Neural progenitor cell (in vitro differentiated cells): ENCODE results near the gene TBCD. TPM values are rescaled to one million over a fixed set of nuclear protein-coding genes. Genes with fewer than 3 reads are reported as not detected.

Source experiments
- DNase-seq: peaks from one replicate; pipeline ENCODE4 v3.0.0-alpha.2; 2016; ENCODE audit warnings: low spot score
- H2AFZ ChIP-seq: fragments of 200-600 bp; sonication (generic); replicated peaks from 2 replicates; pipeline ENCODE4 v1.6.1; 2016; ENCODE audit warnings: antibody characterized with exemption
- H3F3A ChIP-seq: fragments of 200-600 bp; sonication (generic); 2 replicates; pipeline ENCODE4 v1.6.1; 2016; ENCODE audit warnings: antibody characterized with exemption, low read depth
- H3K27ac ChIP-seq: fragments of 200-600 bp; sonication (generic); 2 replicates; pipeline ENCODE4 v1.5.1; 2016; ENCODE audit warnings: mild to moderate bottlenecking
- H3K27me3 ChIP-seq: fragments of 200-600 bp; sonication (generic); 2 replicates; pipeline ENCODE4 v1.6.1; 2016; ENCODE audit warnings: mild to moderate bottlenecking, moderate library complexity
- H3K36me3 ChIP-seq: fragments of 200-600 bp; sonication (generic); 2 replicates; pipeline ENCODE4 v1.5.1; 2016
- H3K4me1 ChIP-seq: fragments of 200-600 bp; sonication (generic); 2 replicates; pipeline ENCODE4 v1.6.1; 2016; ENCODE audit warnings: mixed run types
- H3K4me2 ChIP-seq: fragments of 200-600 bp; sonication (generic); 2 replicates; pipeline ENCODE4 v1.6.1; 2016
- H3K4me3 ChIP-seq: fragments of 200-600 bp; sonication (generic); 2 replicates; pipeline ENCODE4 v1.5.1; 2016
- H3K79me2 ChIP-seq: fragments of 200-600 bp; sonication (generic); 2 replicates; pipeline ENCODE4 v1.6.1; 2016; ENCODE audit warnings: low read depth
- H3K9ac ChIP-seq: fragments of 200-600 bp; sonication (generic); 2 replicates; pipeline ENCODE4 v1.6.1; 2016
- H3K9me3 ChIP-seq: fragments of 200-600 bp; sonication (generic); 2 replicates; pipeline ENCODE4 v1.5.1; 2016; ENCODE audit warnings: low read depth
- H4K20me1 ChIP-seq: fragments of 200-600 bp; sonication (generic); 2 replicates; pipeline ENCODE4 v1.6.1; 2016; ENCODE audit warnings: low read depth
- H3K27ac Mint-ChIP-seq: 3 replicates; pipeline ENCODE4 v1.8.0; 2021; ENCODE audit warnings: mixed read lengths
- H3K27me3 Mint-ChIP-seq: 2 replicates; pipeline ENCODE4 v1.8.0; 2022; ENCODE audit warnings: low read depth, mild to moderate bottlenecking, inconsistent platforms, moderate library complexity, mixed read lengths; ENCODE audit not compliant: insufficient read depth
- H3K36me3 Mint-ChIP-seq: 3 replicates; pipeline ENCODE4 v1.8.0; 2021; ENCODE audit warnings: mixed read lengths
- H3K4me1 Mint-ChIP-seq: 3 replicates; pipeline ENCODE4 v1.8.0; 2021; ENCODE audit warnings: mixed read lengths
- H3K4me3 Mint-ChIP-seq: 3 replicates; pipeline ENCODE4 v1.8.0; 2021; ENCODE audit warnings: mild to moderate bottlenecking, moderate library complexity, mixed read lengths
- H3K9me3 Mint-ChIP-seq: 3 replicates; pipeline ENCODE4 v1.8.0; 2020; ENCODE audit warnings: mixed read lengths
- CTCF ChIP-seq: fragments of 200-600 bp; sonication (generic); IDR thresholded peaks from 2 replicates; pipeline ENCODE4 v1.5.1; 2017; ENCODE audit warnings: antibody characterized with exemption, mild to moderate bottlenecking
- EZH2 ChIP-seq: fragments of 200-600 bp; sonication (generic); IDR thresholded peaks from 2 replicates; pipeline ENCODE4 v1.6.1; 2017; ENCODE audit warnings: antibody characterized with exemption, mild to moderate bottlenecking, moderate library complexity
- EZH2phosphoT487 ChIP-seq: fragments of 200-600 bp; sonication (generic); IDR thresholded peaks from 2 replicates; pipeline ENCODE4 v1.6.1; 2017; ENCODE audit warnings: antibody characterized with exemption
- total RNA-seq: library from RNA; depleted of rRNA; stranded (reverse); fragments of >200 nt; gene quantifications from 2 replicates; pipeline ENCODE4 v1.2.3, GENCODE V29; 2015; ENCODE audit warnings: low replicate concordance

Gene TBCD
- total RNA-seq, 1 donor from 2014 or later, result 76.4 TPM

GRCh38 chr17:82751171-82751570 lies 694 bp upstream of the TBCD start:
- H4K20me1 ChIP-seq, result peaks cover 35% of the 10 kb centered on the region
- DNase-seq, result no peak
- peaks cover 5% of the 10 kb centered on the region for H3K36me3 Mint-ChIP-seq
- H3K4me3 Mint-ChIP-seq, result peak overlapping the region; percentile 77
- H3K9me3 Mint-ChIP-seq, result peaks cover 11% of the 10 kb centered on the region
- no peak overlapping the region for H2AFZ ChIP-seq
- H3K36me3 ChIP-seq, result no peaks in the 10 kb centered on the region
- peaks cover 28% of the 10 kb centered on the region for H3K4me1 ChIP-seq
- H3K27ac ChIP-seq, result no peak overlapping the region
- H3F3A ChIP-seq, result peaks cover 33% of the 10 kb centered on the region
- H3K27me3 ChIP-seq, result peaks cover 27% of the 10 kb centered on the region
- TF ChIP-seq EZH2phosphoT487 (no peak), CTCF (no peak), EZH2 (no peak)
- H3K4me3 ChIP-seq, result peak overlapping the region; percentile 98
- peak overlapping the region; percentile 84 for H3K4me2 ChIP-seq
- H3K9ac ChIP-seq, result no peak overlapping the region
- peaks cover 37% of the 10 kb centered on the region for H3K79me2 ChIP-seq
- no peak overlapping the region for H3K27ac Mint-ChIP-seq
- H3K27me3 Mint-ChIP-seq, result peaks cover 6% of the 10 kb centered on the region
- H3K9me3 ChIP-seq, result no peaks in the 10 kb centered on the region
- H3K4me1 Mint-ChIP-seq, result peaks cover 32% of the 10 kb centered on the region

GRCh38 chr17:82752371-82753200 lies 721 bp downstream of the TBCD start:
- Histone ChIP-seq H3K79me2 (peaks cover 51% of the 10 kb centered on the region), H3K4me1 (peaks cover 28% of the 10 kb centered on the region), H3K9me3 (no peaks in the 10 kb centered on the region), H2AFZ (no peak overlapping the region), H3K4me3 (peak overlapping the region; percentile 98), H3F3A (peaks cover 33% of the 10 kb centered on the region), H3K4me2 (peak overlapping the region; percentile 90), H3K36me3 (no peaks in the 10 kb centered on the region), H3K27me3 (peaks cover 27% of the 10 kb centered on the region), H3K27ac (no peak overlapping the region), H4K20me1 (peaks cover 40% of the 10 kb centered on the region), H3K9ac (peak overlapping the region; percentile 2)
- no peak for TF ChIP-seq EZH2phosphoT487
- TF ChIP-seq EZH2, result no peak
- no peak for TF ChIP-seq CTCF
- Mint-ChIP-seq H3K9me3 (peaks cover 7% of the 10 kb centered on the region), H3K4me1 (peaks cover 36% of the 10 kb centered on the region), H3K4me3 (peak overlapping the region; percentile 95), H3K27ac (peak overlapping the region; percentile 13), H3K27me3 (peaks cover 6% of the 10 kb centered on the region), H3K36me3 (peaks cover 10% of the 10 kb centered on the region)
- DNase-seq, result peak; percentile 53

- H2AFZ ChIP-seq, result no peak overlapping the region
- Mint-ChIP-seq H3K27me3 (peaks cover 6% of the 10 kb centered on the region), H3K27ac (peak overlapping the region; percentile 13), H3K4me3 (peak overlapping the region; percentile 95), H3K9me3 (peaks cover 4% of the 10 kb centered on the region), H3K4me1 (peaks cover 40% of the 10 kb centered on the region), H3K36me3 (peaks cover 10% of the 10 kb centered on the region)
- H3K4me2 ChIP-seq, result peak overlapping the region; percentile 90
- no peak for TF ChIP-seq EZH2phosphoT487
- TF ChIP-seq EZH2, result no peak
- no peak for TF ChIP-seq CTCF
- no peaks in the 10 kb centered on the region for H3K36me3 ChIP-seq
- no peaks in the 10 kb centered on the region for H3K9me3 ChIP-seq
- H3K4me1 ChIP-seq, result peaks cover 28% of the 10 kb centered on the region
- peaks cover 27% of the 10 kb centered on the region for H3K27me3 ChIP-seq
- peaks cover 33% of the 10 kb centered on the region for H3F3A ChIP-seq
- peaks cover 57% of the 10 kb centered on the region for H3K79me2 ChIP-seq
- no peak overlapping the region for H3K27ac ChIP-seq
- DNase-seq, result no peak
- H3K4me3 ChIP-seq, result peak overlapping the region; percentile 98
- peaks cover 46% of the 10 kb centered on the region for H4K20me1 ChIP-seq
- H3K9ac ChIP-seq, result no peak overlapping the region
Observed at GRCh38 chr17:82753201-82753464, 1.3 kb downstream of the TBCD start.
